Stimulated activated CD4-positive, alpha-beta T cell treated with anti-CD3 and anti-CD28 coated beads, TNF-alpha, amount 100 ng/mL, for 1 hour (primary cell): ENCODE data around the gene LRRC4C.
"Not testable (repeated sequence)": the region's sequence is repeated elsewhere in the genome, so short reads cannot be mapped to it uniquely, and the experiment has no call there.

Experiments
- DNase-seq, 3 donors: peaks; one replicate each; pipeline ENCODE4 v3.0.0-alpha.2; 2020; ENCODE audit warnings: low read depth in 3 of 3, low spot score in 1 of 3

Gene LRRC4C

DNA sequence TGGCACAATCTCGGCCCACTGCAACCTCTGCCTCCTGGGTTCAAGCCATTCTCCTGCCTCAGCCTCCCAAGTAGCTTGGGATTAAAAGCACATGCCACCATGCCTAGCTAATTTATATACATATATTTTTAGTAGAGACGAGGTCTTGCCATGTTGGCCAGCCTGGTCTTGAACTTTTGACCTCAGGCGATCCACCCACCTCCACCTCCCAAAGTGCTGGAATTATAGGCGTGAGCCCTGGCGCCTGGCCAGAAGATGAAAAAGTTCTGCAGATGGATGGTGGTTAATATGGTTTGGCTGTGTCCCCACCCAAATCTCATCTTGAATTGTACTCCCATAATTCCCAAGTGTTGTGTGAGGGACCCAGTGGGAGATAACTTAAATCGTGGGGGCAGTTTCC is 937.4 kb downstream of the LRRC4C start:
- DNase-seq: not testable (repeated sequence)

DNA sequence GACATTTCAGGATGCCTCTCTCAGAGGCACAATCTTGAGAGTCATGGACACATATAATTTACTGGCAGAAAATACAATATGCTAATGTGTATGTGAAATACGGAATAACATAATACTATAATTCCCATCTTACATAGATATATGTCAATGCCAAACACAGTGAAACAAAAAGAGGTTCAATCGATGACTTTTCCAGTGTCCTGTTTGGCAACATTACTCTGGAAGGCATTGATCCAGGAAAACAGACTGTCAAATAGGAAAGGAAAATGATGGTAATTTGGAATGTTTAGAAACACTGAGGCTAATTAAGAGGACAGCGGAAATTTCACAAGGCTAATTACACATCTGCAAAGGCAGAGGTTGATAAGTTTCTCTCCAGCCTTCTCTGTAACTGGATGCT is 942.3 kb downstream of the LRRC4C start:
- DNase-seq: no peak

DNA sequence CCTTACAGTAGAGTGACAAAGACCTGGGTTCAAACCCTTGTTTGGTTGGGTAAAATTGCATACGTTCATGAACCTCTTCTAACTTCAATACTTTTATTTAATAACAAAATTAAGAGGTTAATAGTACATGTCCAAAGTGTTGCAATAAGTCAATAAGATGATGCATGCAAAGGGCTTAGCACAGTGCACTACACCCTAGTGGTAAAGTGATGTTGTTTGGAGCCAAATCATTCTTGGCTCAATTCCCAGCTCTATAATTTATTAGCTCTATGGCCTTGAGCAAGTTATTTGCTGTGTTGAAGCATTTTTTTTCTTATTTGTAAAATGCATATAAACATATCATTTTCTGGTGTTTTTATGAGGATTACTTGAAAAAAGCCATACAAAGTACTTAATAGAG is 945.3 kb downstream of the LRRC4C start:
- DNase-seq: no peak

DNA sequence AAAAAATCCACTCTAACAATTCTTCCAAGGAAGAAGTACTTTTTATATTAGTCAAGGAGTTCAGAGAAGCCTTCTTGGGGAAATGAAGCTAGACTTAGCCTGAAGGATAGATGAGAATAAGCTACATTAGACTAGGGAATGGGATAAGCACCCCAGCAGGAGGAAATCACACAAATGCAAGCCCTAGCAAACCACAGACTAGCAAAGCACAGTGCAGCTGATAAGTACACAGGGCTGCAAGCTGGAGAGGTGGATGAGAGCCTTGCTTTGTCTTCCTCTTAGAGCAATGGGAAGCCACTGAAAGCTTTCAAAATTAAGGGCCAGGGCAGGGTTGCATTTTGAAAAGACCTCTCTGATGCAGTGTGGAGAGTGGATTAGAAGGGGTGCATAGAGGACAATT is 946.2 kb downstream of the LRRC4C start:
- DNase-seq: no peak

DNA sequence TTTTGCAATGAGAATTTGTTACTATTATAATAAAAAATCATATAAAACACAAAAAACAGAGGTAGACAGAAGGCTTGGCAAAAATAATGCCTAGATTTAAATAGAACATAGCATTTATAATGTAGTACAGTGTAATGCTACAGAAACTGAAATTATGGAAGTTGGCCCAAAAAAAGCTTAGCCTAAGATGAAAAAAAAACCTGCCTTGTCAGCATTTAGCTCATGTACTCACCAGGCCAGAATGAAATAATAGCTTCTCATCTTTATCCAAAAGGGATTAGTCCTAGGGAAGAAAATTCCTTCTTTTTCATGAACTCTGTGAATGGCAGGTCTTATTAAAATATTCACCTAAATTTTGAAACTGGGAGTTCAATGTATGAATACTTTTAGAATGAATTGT is 951.1 kb downstream of the LRRC4C start:
- DNase-seq: no peak

DNA sequence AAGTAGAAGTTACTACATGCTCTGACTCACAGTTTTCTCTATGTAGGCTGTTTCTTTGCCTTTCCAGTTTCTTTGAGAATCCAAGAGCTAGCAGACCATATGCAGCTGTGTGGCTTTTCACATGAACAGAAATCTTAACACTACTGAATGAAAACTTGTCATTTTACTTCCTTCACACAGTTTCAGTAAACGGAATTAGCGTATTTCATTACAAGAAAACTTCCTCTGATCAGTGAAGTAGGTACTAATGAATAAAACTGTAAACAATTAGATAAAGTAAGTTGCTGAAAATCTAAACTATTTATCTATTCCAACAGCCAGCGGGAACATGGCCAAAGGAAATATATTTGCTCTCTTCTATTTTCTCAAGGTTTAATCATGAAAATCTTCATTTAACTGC is 953.2 kb downstream of the LRRC4C start:
- DNase-seq: no peak

DNA sequence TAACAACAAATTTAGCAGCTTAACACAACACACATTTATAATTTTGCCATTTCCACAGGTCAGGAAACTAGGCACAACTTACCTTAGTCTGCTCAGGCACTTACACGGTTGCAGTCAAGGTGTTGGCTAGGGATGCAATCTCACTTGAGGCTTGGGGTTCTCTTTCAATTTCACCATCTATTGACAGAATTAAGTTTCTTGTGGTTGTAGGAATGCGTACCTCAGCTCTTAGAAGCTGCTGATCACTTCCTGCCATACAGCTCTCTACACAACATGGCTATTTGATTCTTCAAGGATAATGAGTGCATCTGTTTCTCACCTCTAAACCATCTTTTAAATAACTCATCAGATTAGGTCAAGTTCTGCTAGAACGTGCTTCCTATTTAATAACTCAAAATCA is 968.1 kb downstream of the LRRC4C start:
- no peak for DNase-seq

DNA sequence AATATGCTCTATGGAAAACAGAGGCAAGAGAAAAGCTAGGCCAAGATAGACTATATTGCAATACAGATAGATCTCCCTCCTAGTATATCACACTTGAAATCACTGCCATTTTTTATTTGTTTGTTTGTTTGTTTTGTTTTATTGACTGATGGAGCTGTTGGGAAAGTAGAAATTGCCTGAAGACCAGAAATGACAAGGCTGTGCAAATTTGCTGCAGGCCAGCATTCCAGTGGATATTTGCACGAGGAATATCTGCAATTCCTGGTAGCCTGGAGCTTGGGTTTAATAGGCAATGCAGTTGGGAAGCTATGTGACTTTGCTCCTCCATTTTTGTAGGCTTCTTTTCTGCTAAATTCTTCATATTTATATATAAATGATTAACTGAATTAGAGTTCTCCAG is 991.7 kb downstream of the LRRC4C start:
- DNase-seq: no peak

DNA sequence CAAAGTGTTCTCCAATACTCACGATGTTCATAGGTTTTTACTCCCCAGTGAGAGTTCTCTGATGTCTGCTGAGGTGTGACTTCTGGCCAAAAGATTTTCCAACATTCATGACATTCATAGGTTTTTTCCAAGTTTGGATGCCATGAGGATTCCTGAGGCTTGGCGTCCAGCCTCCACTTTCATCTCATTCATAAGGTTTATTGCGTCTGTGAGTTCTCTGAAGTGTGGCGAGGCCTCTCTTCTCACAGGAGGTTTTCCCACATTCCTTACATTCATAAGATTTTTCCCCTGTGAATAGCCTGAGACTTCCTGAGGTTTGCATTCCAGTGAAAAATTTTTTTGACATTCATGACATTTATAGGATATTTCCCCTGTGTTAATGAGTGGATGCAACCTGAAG is 1014.1 kb downstream of the LRRC4C start:
- DNase-seq: no peak

DNA sequence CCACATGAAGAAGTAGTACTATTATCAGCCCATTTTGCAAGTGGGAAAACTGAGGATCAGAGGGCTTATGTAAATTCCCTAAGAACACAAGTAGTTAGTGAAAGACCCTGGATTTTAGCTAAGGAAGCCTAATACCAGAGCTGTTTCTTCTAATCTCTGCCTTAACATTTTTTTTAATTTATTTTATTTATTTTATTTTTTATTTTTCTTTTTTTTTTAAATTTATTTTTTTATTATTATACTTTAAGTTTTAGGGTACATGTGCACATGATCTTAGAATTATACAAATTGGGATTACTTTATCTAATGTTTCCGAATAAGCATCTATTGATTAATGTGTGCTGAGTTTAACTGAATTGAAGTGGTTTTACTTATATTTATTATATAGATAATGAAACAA is 1015.3 kb downstream of the LRRC4C start:
- DNase-seq: no peak

DNA sequence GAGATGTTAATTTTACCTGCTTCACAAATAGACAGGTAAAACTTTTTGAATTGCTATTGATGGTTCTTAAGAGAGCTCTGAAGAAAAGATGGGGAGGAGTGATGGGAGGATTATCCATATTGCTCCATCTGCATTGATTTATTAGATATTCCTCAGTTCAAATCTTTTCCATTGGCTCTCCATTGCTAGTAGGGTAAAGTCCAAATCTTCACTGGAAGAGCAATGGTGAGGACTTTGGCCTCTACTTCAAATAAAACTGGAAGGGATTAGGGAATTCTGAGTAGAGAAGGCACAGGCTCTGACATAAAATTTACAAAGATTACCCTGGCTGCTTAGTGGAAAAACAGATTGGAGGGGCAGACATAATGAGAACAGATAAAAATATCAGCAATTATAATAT is 1024.1 kb downstream of the LRRC4C start:
- DNase-seq: no peak

DNA sequence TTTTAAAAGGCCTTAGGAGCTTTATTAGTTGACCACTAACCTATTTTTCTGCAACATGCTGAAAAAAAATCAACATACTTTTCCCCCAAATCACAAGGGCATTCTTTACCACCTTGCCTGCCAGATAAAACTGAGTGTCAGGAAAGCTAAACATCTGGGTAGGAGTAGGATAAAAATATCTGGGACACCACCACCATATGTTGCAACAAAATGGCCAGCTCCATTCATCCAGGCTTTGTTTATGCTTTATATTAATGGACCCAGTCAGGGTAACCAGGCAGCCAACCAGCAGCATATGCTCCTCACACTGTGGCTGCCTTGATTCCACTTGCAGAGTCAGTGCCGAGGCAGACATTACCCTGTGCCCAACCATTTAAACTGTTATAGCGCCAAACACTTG is 1024.5 kb downstream of the LRRC4C start:
- no peak for DNase-seq

DNA sequence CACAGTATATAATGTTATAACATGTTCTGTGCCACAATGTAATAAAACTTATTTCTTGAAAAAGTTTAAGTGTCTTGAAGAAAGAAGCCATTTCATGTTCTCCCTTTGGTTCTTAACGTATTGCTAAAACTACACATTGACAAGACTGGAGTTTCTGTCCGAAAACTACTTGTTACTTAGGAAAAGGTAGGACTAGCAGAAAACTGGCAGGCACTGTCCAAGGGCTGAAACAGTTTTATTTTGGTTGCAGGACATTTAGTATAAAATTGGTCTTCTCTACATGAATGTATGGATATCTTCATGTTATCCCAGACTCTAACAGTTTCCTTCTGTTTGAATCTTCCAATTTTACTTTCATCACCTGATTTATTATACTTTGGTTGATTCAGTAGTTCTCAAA is 1027.1 kb downstream of the LRRC4C start:
- no peak for DNase-seq

DNA sequence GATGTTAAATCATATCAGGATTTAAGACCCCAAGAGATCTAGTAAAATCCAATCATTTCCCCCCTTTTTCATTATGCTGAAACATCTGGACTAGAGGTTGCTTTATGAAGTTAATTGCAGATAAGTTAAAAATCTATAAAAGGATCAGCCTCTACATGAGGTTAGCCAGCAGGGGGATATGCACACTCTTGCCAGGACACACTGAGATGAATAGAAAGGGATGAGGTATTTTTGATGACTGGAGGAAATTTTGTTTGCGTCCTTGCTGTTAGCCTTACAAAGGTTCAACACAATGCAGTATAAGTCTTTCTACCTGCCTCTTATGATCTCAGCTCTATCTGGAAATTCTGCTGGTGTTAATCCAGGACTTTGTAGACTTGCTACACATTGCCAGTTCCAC is 1034.3 kb downstream of the LRRC4C start:
- no peak for DNase-seq

DNA sequence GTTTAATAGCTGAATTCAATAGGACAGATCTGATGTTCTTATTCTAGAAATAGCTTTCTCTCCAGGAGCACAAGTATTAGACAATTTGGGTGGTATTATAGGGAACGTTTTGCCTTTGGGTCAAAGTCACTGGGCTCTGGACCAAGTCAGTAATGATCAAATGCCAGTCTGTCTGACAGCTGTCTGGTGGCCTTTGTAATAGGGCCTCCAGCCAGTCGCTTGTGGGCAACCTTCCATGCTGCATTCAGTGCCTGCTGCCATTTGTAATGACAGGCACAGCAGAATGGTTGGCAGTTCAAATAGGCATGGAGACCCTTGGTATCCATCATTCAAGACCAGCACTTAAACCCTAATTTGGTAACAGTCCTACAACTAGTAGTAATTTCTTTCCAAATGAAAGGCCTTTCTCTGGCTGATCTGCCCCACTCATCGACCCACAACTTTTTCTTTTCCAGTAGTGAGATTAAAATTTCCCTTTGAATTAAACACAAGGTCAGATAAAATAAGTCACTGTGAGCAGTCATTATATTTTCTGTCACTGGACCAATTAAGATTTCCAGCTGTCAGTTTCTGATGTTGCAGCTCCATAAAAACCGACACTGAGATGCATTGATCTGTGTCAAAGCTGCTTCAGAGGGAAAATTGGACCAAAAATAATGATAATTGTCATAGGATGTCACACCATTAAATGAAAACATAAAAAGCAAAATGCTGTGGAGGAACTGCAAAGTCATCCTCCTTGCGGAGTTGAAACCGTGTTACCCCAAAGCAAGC is 1038.1 kb downstream of the LRRC4C start:
- DNase-seq: no peak

DNA sequence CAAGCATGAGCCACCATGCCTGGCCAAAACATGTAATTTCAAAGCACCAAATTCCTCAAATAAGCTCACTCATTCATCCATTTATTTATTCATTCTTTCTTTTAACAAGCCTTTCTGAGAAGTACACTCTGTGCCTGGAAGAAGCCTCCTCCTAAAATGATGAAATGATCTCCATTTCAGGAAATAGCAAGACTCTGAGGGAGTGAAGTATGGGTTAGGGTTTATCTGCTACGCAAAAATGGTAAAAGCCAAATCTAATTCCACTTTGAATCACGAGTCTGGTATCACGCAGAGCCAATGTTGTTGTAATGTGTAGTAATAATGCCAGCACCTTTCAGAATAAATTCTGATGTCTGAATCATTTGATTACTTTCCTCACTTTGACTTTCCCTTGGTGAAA is 1041.8 kb downstream of the LRRC4C start:
- DNase-seq: no peak

DNA sequence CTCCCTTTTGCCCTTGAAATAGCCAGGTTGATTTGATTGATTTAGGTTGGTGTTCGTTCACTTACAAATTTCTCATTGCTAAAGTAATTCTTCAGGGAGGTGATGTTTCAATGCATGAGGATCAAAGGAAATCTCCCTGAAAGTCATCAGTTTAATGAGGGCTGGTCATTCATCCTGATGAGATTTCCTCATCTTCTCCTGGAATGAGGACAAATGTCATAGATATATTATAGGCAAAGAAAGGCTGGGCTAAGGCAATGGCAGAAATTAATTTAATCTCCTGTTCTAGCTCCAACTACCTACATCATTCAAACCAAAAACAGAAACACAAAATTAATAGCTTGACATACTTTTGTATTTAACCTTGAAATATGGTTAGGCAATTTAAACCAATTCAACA is 1052.1 kb downstream of the LRRC4C start:
- DNase-seq: no peak

DNA sequence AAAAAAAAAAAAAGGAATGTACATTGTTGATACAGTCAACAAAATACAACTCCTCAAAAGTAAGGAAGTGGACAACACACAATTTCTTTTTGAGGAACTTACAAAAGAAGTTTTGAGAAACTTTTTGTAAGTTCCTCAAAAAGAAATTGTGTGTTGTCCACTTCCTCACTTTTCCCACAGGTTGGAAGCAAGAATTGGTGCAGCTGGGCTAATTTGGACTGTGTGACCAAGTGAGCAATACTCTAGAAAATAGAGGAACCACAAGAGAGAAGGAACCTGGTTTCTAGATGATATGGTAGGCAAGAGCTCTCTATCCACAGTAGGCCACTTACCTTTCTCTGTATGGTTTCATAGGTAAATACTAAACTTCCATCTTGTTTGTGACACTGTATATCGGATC is 1053.8 kb downstream of the LRRC4C start:
- DNase-seq: no peak

DNA sequence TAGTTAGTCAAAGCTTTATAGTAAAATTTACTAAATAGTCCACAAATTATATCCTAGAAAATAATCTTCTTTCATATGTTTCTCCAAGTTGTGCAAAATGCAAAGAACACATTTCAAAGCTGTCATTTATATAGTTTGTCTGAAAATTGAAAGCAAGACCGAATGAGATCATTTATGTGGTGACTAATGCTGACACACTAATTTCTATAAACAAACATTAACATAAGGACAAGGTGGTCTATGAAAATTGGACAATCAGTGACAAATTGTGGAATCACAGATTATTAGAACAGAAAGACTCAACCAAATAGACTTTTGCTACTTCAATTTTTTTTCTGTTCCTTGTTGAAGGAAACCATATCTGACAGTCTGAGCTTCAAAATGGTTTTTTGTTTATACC is 1056.1 kb downstream of the LRRC4C start:
- DNase-seq: no peak

DNA sequence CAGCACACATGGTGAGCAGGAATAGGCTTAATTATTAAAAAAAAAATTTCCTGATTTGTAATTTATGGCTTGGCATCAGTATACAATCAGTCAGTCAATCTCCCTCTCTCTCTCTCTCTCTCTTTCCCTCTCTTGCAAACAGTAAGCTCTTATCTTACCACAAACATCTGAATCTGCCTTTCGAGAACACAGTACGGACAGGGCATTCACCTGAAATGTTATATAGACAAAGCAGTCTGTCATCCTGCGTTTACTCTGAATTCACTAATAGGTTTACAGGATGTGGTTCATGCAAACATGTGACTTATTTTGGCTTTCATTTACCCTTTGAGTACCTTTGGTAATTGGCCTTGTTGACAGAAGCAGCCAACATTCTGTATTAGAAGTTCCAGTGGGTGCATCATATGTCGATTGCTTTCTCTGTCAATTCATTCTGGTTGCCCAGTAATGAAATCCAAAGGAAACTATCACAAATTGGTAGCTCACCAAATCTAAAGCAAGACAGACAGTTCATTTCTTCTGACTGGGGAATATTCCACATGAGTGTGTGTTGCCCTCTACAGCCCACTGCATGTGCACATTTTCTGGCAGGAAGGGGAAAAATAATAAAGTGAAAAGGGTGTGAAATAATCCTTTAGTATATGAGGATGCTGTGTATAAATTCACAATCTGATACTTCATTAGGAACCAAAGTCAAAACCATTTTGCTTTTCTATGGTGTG is 1058.2 kb downstream of the LRRC4C start:
- no peak for DNase-seq

DNA sequence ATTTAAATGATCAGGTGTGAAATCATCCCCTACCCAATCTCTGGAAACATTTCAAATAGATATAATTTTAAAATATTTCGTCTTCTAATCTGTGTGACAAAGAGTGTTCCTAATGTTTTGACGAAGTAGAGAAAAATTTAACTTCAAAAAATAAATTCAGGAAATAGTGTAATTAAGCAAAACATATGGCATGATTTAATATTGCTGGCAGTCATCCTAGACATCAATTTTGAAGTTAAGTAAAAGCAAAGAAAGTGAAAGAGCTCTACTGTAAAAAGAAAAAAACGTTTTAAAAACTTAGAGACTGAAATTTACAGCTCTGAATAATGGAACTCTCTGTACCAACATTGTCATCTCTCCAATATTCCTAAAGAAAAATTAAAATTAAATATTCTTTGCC is 1062.3 kb downstream of the LRRC4C start:
- DNase-seq: no peak

DNA sequence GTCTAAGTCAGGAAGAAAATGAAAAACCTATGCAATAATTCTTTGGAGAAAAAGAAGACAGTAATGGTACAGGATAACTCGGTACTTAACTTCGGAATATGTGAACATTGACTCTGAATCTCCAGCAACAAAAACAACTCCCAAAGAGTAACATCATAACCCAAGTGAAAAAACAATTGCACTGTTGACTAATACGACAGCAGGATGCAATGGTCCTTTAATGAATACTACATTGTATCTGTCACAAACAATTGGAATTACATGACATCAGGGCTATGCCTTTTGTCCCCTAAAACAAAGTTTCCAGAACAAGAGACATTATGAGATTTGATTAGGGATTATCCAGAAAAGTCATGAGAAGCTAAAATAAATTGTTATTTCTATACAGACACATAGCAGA is 1065.9 kb downstream of the LRRC4C start:
- no peak for DNase-seq

DNA sequence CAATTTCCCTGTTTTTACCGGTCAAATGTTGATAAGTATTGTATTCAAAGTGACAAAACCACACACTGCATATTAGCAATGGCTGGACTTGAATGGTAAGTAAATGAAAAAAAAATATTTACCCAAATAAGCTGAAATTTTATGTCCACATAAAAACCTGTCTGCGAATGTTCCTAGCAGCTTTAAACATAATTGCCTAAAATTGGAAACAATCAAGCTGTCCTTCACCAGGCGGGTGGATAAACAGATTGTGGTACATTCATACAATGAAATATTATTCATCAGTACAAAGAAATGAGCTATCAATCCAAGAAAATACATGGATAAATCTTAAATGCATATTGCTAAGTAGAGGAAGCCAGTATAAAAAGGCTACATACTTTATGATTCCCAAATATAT is 1067.8 kb downstream of the LRRC4C start:
- no peak for DNase-seq
